HL-60/S4 treated with phorbol 12-myristate 13-acetate at 8.2 ng/mL for 4 days and 3 days (cell line): ENCODE measurements around the gene MCC.

ENCODE experiments used
- in situ Hi-C: fragments of 300-500 bp; cut with MboI; formaldehyde crosslinking; loops from 2 replicates; pipeline ENCODE4 v1.15.0; 2022; ENCODE audit warnings: low sequenced_read_pairs

The MCC gene

DNA sequence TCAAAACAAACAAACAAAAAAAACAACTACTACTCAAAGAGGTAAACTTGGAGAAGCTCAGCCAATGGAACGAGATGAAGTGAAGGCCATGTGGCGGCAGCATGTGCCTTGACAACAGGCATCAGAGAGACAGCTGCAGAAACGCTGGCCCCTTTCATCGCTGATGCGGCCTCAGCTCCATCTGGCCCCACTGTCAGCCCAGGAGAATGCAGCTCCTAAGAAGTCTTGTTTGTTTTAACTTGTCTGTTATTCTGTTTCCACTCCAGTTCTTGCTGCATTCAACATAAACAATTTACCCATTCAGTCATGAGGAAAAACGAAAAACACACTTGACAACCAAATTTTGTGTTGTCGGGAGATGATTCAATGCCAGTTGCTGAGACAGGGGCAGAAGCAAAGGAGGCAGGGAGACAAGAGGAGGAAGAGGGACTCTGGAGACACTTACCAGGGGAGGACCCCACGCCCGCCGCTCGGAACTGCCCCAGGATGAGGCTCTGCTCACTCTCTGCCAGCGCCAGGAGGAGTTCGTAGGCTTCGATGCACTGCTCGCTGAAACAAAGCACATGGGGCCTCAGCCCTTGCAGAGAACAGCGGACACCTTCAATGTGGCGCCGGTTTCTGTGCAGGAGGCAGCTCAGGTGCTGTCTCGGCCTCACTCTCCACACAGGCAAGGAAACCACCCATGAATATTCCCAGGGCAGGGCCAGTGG lies 420.5 kb downstream of the MCC start:
- in situ Hi-C loops = no loop called here

DNA sequence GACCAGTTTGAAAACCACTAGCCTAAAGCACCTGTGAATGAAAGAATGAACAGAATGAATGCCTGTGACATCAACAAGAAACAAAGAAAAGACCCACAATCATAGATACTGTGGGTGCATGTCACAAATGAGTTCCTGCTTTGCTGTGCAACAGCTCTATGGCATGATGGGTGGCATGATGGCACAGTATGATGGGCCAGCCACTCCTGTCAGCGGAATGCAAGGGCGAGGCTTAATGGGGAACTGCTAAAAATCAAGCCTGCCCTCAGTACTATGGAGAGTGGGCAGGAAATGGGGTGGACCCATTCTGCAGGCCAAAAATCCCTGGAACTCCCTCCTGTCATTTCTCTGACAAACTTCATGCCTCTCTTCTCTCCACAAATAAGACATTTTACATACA lies 422.6 kb downstream of the MCC start:
- in situ Hi-C loops = no loop called here

DNA sequence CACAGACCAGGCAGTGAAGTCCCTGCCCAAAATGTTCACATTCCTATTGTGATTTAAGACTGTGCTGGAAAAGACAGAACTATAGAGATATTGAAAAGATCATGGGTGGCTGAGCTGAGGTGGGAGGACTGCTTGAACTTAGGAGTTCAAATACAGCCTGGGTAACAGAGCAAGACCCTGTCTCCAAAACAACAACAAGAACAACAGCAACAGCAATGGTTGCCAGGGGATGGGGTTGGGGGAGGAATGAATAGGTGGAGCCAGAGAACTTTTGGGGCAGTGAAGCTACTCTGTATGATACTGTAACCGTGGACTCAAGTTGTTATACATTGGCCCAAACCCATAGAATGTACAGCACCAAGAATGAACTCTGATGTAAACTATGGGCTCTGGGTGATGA lies 423.4 kb downstream of the MCC start:
- in situ Hi-C loops = no loop called here

DNA sequence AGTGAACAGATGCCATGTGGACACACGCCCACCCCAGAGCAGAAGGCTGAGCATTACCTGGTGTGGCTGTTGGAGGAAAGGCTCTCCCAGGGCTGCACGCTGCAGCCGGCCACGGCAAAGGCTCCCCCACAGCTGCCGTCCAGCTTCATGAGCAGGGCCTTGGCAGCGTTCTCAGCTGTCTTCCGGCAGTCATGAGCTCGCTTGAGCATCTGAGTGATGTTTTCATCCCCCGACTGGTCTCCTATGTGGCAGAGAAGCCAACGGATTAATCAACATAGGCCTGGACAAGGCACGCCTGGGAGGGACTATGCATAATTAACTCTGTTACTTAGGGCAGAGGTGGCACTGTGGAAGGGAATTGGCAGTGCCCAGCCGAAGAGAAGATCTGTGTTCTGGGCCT lies 424.3 kb downstream of the MCC start:
- in situ Hi-C loops = no loop called here

DNA sequence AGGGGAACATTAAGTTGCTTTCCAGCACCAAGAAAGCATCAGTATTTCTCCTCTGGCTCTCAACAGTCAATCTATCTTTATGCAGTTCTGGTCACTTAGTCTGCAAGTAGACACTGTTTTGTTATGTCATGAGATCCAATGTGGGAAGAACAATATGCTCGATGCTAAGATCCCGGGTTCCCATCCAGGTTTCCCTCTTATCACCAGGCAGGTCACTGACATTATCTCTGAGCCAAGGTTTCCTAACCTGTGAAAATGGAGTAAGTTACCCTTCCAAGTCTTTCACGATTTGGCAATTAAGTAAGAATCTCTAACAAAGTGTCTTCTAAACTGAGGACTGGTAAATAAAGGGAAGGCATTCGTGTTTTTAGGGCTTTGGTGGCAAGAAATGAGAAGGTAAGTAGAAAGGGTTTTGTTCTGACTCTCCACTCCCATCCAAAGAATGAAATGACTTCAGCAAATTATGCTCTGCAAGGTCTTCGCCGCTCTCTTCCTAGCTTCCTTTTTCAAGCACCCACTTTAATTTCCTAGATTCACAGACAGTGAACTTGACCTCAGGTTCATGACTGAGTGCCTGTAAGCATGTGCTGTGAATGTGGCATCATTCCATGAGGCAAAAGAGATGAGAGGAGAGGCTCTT lies 425.3 kb downstream of the MCC start:
- in situ Hi-C loops = no loop called here

DNA sequence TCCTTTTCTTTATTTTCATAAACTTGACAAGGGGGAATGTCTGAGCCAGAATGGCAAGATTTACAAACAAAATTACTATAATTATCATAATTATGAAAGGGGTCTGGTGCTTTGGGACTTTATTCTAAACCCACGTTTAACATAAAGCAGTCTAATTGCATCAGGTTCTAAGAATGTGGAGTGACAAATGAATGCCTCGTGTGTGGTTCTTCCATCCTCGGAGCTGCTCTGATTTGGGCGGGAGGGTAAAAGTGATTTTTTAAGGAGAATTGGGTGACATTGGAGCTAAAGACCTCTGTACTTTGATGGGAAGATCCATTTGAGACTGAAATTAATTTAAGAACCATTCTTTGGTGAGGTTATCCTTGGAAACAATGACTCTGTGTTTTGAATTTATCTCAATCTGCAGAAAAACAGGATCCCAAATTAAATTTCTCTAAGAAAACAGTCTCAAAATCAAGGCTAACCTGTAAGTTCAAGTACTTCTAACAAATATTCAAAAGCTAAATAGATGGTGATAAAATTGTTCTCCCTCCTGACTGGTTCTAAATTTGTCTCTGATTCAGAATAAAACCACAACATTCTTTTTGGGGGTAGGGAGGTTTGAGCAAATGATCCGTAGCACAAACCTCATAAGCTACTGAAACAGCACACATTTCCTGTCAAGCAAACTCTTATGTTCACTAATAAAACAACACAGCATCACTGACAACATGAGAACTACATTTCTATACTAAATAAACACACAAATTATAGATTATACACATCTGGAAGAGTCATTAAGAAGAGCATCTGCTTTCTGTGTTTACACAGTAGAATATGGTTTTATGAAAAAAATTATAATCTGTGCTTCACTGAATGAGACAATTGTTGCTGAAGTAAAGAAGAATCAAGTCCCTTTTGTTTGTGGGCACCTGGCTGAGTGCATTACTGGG lies 426.1 kb downstream of the MCC start:
- in situ Hi-C loops = no loop called here

DNA sequence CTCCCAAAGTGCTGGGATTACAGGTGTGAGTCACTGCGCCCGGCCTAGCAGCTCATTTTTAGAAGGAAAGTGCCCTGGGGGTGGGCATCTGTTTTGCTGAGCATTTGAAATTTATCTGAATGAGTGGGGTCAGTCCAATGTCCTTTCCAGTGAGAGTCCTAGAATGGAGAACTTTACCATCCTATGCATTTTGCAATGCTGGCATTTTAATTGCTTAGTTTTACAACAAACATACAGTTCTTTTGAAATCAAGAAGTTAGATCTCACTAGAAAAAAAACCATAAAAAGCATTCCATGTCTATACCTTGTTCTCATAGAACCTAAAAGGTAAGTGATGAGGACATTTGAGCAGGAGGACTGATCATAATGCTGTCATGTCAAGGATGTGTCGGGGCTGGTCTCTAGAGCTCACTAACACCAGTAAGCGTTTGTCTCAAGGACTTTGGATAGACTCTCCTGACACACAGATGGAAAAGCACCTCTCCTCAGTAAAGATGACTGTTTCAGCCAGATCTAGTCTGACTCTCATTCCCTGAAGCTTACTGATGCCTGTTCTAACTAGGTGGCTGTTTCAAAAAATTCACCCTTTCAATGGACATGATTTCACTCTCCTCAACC lies 427.7 kb downstream of the MCC start:
- in situ Hi-C loops = no loop called here

DNA sequence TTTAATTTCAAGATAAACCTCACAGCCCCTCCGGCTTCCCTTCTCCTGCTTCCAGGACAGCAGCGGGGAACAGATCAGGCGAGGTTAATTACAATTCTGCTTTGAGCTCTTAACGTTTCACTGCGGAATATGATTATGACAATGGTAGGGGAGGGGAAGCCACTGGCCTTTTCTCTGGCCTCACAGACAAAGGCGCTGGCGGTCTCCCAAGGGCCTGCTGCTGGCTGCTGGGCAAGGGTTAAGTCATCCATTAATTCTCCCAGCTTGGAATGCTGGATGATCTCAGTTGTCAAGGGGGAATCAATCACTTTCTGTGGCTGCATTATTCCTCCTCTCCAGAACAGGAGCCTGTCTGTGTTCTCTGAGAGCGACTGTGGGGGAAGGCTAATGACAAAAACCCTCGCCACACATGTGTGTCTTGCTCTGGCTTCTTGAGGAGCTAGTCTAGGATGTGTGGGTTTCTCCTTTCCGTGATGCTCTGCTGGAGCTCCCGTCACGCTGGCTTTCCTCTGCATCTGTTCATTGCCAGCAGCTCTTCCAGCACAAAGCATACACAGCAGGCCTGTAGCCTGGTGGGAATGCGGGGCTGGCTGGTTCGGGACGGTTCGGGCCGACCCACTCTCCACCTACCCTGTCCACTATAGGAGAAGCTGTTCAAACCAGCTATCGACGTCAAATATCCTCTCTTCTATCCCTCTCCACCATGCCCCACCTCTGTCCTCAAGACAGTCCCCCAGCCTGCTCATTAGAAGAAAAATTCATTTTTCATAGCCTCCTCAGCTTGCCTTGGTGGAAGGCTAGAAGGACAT lies 428.8 kb downstream of the MCC start:
- in situ Hi-C loops = no loop called here

DNA sequence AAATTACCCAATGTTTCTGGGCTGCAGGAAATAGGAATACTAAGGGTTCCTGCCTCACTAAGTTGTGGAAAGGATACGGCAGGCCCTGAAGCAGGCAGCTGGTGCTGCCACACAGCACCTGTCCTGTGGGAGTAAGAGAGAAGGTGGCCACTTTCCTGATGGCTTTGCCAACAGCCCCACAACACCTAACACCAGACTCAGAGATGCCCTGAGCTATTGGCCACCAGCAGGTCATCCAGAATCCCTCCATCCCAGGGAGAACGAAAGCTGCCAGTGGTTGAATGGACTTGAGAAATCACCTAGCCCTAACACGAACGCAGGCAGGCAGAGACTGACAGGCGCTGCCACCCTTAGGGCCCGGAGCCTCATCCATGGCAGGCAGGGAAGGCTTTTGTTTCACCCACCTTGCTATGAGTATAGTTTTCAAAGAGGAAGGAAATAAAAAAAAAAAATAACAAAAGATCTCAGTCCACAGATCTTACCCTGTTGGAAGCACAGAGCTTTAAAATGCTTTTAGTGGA lies 429.5 kb downstream of the MCC start:
- in situ Hi-C loops = no loop called here

DNA sequence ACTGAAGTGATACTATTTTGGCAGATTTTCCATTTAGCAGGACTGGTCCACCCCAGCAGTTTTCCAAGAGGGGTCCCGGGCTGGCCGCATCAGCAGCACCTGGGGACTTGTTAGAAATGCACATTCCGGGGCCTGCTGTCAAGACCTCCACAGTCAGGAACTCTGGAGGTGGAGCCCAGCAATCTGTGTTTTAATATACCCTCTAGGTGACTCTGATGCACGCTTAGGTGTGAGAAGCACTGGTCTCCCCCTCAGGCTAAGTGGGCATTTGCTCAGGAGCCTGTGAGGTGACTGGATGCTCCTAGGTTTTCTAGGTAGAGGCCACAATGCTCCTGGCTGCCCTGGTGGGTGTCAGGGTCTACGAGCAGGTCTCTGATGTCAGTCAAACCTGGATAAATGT lies 430.0 kb downstream of the MCC start:
- in situ Hi-C loops = no loop called here

DNA sequence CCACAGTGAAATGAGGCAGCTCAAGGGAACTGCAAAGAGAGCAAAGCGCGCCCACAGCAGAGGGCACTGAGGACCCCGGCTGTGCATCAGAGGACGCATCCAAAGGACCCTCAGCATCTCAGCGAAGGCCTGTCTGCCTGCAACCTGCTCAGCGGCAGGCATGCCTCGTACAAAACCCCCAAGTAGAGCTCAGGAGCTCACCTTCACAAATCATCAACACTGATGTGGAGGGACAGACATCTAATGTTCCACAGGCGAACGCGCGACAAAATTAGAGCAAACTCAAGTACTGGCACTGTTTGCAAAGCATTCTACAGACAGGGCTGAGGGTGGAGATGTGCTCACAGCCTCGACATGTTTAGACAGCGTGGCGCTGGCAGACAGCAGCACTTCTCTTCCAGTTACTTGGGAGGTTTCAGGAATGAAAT lies 430.7 kb downstream of the MCC start:
- in situ Hi-C loops = no loop called here

DNA sequence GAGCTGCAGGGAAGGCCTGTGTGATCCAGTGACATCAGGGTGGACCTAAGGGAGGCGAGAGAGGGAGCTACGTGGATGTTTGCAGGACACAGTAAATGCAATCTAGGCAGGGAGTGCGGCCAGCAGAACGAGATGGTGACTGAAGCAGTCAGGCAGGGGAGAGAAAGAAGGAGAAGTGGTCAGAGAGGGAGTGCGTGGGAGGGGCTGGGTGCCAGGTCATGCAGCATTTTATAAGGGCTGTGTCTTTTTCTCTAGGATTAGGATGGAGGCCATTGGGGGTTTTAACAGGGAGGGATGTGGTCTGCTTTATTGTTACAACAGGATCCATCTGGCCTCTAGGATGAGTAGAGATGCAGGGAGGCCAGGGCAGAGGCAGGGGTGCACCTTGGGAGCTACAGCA lies 431.3 kb downstream of the MCC start:
- in situ Hi-C loops = no loop called here

DNA sequence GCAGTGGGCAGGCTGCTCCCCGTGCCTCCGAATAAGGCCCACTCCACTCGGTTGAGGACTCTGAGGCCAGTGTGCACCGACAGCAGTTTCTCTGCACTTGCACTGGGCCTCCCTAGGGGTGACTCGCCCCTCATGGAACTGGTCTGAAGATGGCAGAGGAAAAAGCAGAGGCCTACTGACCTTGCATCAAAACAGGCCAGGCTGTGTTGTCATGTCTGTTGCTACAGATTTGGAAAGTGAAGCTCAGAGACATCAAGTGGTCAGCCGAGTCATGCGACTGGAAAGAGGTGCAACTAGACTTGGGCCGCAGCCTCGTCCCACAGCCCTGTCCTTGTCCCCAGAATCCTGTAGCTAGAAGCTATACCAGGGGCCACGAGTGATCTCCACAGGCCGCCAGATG lies 433.4 kb downstream of the MCC start:
- in situ Hi-C loops = no loop called here

DNA sequence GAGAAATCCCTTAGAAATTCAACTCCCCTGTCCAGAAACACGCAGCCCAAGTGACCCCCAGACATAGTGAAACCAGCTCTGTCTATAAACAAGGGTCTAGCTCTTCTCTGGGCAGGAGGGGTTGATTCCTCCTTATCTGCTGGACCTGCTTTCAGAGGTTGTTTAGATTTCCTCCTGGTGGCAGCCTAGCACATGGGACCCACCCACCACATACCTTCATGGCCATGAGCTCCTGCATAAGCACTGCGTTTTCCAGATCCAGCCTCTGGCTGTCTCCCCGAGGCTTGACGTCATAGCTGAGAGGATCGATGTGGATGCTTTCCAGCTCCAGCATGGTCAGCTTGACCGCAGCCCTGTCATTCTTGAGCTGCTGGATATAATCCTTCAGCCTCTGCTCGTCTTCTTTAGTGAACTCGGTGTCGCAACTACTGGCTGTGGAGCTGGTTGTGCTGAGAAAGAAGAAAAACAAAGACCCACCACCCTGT lies 434.7 kb downstream of the MCC start:
- in situ Hi-C loops = no loop called here

DNA sequence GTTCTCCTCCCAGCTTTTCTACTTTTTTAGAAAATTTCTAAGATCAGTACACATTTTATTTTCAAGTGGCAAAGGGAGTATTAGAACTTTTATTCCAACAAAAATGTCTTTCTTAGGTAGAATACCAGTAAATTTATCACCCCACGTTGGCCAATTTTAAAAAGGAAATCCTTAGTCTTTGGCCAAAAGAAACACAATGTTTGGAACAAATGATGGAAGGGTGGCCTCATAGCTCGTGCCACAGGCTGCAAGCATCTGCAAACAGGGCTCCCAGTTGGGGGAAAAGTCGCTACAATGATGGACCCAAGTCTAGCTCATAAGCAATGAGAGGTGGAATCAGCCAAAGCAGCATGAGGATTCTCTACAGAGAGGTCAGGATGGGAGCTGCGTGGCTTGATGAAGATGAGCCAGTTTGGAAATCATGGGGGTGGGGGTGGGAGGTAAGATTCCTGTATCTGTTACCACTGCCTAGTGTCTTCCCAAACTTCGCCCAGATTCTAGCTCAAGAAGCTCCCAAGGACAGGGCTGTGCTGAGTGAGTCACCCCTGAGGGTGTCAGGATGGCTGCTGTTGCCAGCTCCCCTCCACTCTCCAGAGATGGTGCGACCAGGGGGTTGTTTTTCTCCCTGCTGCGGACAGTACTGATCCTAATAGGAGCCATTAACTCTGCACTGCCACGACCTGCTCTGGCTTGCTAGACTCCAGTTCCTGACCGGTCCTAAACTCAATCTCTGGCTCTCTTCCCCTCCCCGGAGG lies 436.0 kb downstream of the MCC start:
- in situ Hi-C loops = no loop called here

DNA sequence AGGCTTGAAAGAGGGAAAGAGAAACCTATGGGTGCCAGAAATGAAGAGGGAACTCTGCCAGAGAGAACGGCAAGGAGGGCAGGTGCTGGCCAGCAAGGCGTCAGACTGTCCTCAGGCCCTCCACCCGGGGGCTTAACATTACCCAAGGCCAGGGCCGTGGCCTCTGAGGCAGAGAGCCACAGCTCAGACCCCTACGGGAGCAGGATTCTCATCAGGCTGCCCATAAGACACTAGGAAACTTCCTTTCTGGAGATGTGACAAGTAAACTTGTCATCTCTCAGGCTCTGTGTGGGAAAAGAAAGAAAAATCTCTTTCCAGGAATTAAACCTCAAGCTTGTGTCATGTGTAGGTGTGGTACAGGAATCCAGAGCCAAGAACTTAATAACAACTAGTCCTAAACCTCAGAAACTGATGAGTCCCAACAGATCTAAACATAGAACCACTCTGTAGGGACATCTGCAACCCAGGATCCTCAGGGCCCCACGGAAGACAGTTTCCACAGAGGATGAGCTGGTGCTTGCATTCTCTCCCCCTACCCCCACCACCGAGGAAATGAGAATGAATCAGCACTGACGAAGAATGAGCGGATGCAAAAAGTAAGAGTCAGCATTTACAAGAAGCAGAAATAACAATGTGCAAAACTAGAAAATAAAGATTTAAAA lies 437.4 kb downstream of the MCC start:
- in situ Hi-C loops = no loop called here

DNA sequence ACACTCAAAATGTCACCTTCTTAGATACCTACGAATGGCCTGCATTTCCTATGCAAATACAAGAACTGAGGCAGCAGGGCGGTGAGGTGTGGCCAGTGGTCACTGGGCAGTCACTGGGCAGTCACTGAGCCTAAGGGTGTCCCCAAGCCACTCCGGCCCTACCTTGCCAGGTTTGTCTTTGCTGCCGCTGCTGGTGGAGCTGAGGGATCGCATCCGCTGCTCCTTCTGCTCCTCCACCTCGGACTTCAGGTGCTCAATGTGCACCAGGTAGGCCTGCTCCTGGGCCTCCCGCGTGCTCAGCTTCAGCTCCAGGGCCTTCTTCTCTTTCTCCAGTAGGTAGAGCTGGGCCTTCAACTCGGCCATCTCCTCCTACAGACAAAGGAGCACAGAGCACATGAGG lies 439.3 kb downstream of the MCC start:
- in situ Hi-C loops = no loop called here

DNA sequence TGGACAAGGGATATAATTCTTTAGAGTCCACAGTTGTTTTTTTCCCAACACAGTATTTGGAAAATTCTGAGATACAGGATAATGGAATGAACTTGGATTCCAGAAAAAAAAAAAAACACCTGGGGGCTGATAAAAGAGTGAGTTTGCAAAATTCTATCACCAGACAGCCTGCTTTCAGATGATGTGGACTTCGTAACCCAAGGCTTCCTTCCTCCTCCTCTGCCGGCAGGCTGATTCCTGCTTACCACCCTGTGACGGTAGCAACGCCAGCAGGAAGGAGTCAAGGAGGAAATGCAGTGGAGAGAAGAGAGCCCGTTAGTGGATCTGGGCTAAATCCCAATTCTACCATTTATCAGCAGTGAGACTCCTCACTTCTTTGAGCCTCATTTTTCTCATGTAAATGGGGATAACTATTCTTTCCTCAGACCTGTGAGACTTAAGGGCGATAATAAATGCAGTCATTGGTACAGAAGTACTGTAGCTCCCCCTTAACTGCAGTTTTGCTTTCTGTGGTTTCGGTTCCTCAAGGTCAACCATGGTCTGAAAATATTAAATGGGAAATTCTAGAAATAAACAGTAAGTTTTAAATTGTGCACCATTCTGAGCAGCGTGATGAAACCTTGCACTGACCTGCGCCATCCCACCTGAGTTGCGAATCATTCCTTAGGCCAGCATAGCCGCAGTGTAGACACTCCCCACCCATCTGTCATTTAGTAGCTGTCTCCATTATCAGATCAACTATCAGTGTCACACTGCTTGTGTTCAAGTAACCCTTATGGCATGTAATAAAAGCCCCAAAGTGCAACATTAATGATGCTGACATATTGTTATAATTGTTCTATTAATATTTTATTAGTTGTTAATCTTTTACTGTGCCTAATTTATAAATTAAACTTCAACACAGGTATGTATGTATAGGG lies 440.3 kb downstream of the MCC start:
- in situ Hi-C loops = no loop called here
